M059J (cell line): ENCODE data around the gene DRD4. TPM values are rescaled to one million over a fixed set of nuclear protein-coding genes. Genes with fewer than 3 reads are reported as not detected.
"Not testable (repeated sequence)": the region's sequence is repeated elsewhere in the genome, so short reads cannot be mapped to it uniquely, and the experiment has no call there.

Experiments
- DNase-seq: peaks from one replicate; pipeline ENCODE4 v3.0.0-alpha.2; 2012; ENCODE audit warnings: low read depth
- total RNA-seq: library from RNA; depleted of rRNA; stranded (reverse); fragments of >200 nt; shearing (Covaris generic); gene quantifications from 2 replicates; pipeline ENCODE4 v1.2.3, GENCODE V29; 2014

The DRD4 gene
- total RNA-seq, 1 experiment from 2014 or later, result not detected

- no peak for DNase-seq
Measured at GRCh38 chr11:643849-644738, 7.0 kb downstream of the DRD4 start.

- no peak for DNase-seq
Measured at GRCh38 chr11:645536-645935, 8.5 kb downstream of the DRD4 start.

GRCh38 chr11:646214-646613 is 9.1 kb downstream of the DRD4 start:
- no peak for DNase-seq

GRCh38 chr11:647672-648158 is 10.6 kb downstream of the DRD4 start:
- not testable (repeated sequence) for DNase-seq

- peak; percentile 36 for DNase-seq
Measured at GRCh38 chr11:650482-650881, 13.4 kb downstream of the DRD4 start.

GRCh38 chr11:653136-653535 is 16.1 kb downstream of the DRD4 start:
- DNase-seq, result not testable (repeated sequence)

- DNase-seq, result no peak
Measured at GRCh38 chr11:653837-654236, 16.8 kb downstream of the DRD4 start.

GRCh38 chr11:654444-654843 is 17.4 kb downstream of the DRD4 start:
- not testable (repeated sequence) for DNase-seq

GRCh38 chr11:655036-655726 is 18.1 kb downstream of the DRD4 start:
- DNase-seq, result no peak

GRCh38 chr11:656426-656825 is 19.4 kb downstream of the DRD4 start:
- no peak for DNase-seq

GRCh38 chr11:656866-657265 is 19.8 kb downstream of the DRD4 start:
- DNase-seq, result no peak

- DNase-seq, result no peak
Measured at GRCh38 chr11:657691-658126, 20.6 kb downstream of the DRD4 start.

- DNase-seq, result no peak
Measured at GRCh38 chr11:659532-660085, 22.5 kb downstream of the DRD4 start.

GRCh38 chr11:660281-660680 is 23.2 kb downstream of the DRD4 start:
- DNase-seq, result no peak

- DNase-seq, result no peak
Measured at GRCh38 chr11:660681-661444, 23.8 kb downstream of the DRD4 start.

- DNase-seq, result peak; percentile 45
Measured at GRCh38 chr11:662689-663274, 25.7 kb downstream of the DRD4 start.

GRCh38 chr11:665062-665703 is 28.1 kb downstream of the DRD4 start:
- no peak for DNase-seq

GRCh38 chr11:665704-666281 is 28.7 kb downstream of the DRD4 start:
- no peak for DNase-seq

- no peak for DNase-seq
Measured at GRCh38 chr11:673866-674265, 36.8 kb downstream of the DRD4 start.

GRCh38 chr11:674406-674805 is 37.3 kb downstream of the DRD4 start:
- no peak for DNase-seq
